Esophagus muscularis mucosa (tissue), 4 donors: ENCODE results near the gene TRPM8. TPM values are rescaled to one million over a fixed set of nuclear protein-coding genes. Genes with fewer than 3 reads are reported as not detected.
"Not testable (repeated sequence)": the region's sequence is repeated elsewhere in the genome, so short reads cannot be mapped to it uniquely, and the experiment has no call there.

Source experiments
- DNase-seq: peaks from one replicate; pipeline ENCODE4 v3.0.0-alpha.2; 2017; ENCODE audit errors: extremely low spot score
- H3K27ac ChIP-seq, 4 donors: fragments of 200-600 bp; sonication (generic); replicated peaks in 1 of 4; 1 replicate in 3 of 4; 2 replicates in 1 of 4; pipeline ENCODE4 v1.5.1; 2016 to 2019; ENCODE audit warnings: mild to moderate bottlenecking in 1 of 4
- H3K27me3 ChIP-seq, 4 donors: fragments of 200-600 bp; sonication (generic); one replicate each; pipeline versions ENCODE4 v1.5.1 to v1.6.0; 2016 to 2019
- H3K36me3 ChIP-seq, 4 donors: fragments of 200-600 bp; sonication (generic); one replicate each; pipeline ENCODE4 v1.5.1; 2016 to 2019
- H3K4me1 ChIP-seq, 4 donors: fragments of 200-600 bp; sonication (generic); one replicate each; pipeline ENCODE4 v1.5.1; 2016 to 2019
- H3K4me3 ChIP-seq, 4 donors: fragments of 200-600 bp; sonication (generic); 1 replicate in 2 of 4; 2 replicates in 2 of 4; pipeline ENCODE4 v1.5.1; 2016 to 2019; ENCODE audit warnings: mild to moderate bottlenecking in 4 of 4, moderate library complexity in 1 of 4
- H3K9me3 ChIP-seq, 4 donors: fragments of 200-600 bp; sonication (generic); 1 replicate in 3 of 4; 2 replicates in 1 of 4; pipeline ENCODE4 v1.5.1; 2016 to 2019
- EP300 ChIP-seq: sonication (generic); formaldehyde crosslinking; IDR thresholded peaks from one replicate; pipeline ENCODE4 v1.6.1; 2017; ENCODE audit warnings: antibody characterized with exemption
- POLR2A ChIP-seq: fragments of 450-650 bp; IDR thresholded peaks from one replicate; pipeline ENCODE4 v1.6.1; 2017; ENCODE audit warnings: antibody characterized with exemption, moderate library complexity, mild to moderate bottlenecking, low read depth
- POLR2AphosphoS5 ChIP-seq, 2 donors: sonication (generic); formaldehyde crosslinking; IDR thresholded peaks; one replicate each; pipeline ENCODE4 v1.6.1; 2017; ENCODE audit warnings: antibody characterized with exemption in 2 of 2
- WGBS: methylation state at CpG from one replicate; pipeline ENCODE4 v1.1.5; 2018; 5-methylcytosine and 5-hydroxymethylcytosine counted together
- intact Hi-C: fragments of 100-400 bp; cut with DNase I; formaldehyde crosslinking; loops from one replicate; pipeline ENCODE4 v1.15.1; 2023
- total RNA-seq, 4 donors: library from RNA; depleted of rRNA; stranded (reverse); fragments of >200 nt; gene quantifications; one replicate each; pipeline versions ENCODE4 v1.1.0 to v1.2.1, GENCODE V29; 2016
- TF ChIP-seq, protein P1 (sequence below), 3 experiments: fragments of 200-600 bp in 2 of 3; fragments of 450-650 bp in 1 of 3; sonication (generic) in 2 of 3; IDR thresholded peaks; one replicate each; pipeline ENCODE4 v1.5.1; 2017 to 2019; ENCODE audit warnings: antibody characterized with exemption in 3 of 3, mild to moderate bottlenecking in 2 of 3, moderate library complexity in 1 of 3

TRPM8 gene
- not detected for total RNA-seq

GRCh38 chr2:233917116-233917515, at the start of gene TRPM8:
Gene TRPM8 (plus strand): TSS chr2:233917373. CDS start chr2:233926538, 9,165 bp downstream.
- no peak for TF ChIP-seq POLR2A
- Histone ChIP-seq H3K36me3 (no peaks in the 10 kb centered on the region), H3K9me3 (no peaks in the 10 kb centered on the region), H3K27me3 (peaks cover 0 to 45% (median 0%) of the 10 kb centered on the region in 4 donors), H3K27ac (no peak within 1 kb of the TSS), H3K4me3 (no peak within 1 kb of the TSS), H3K4me1 (no peaks in the 10 kb centered on the region)
- DNase-seq = no peak
- 37% methylated on average over 5 of the region's 5 CpGs for WGBS
- intact Hi-C loops = no loop called here

DNA sequence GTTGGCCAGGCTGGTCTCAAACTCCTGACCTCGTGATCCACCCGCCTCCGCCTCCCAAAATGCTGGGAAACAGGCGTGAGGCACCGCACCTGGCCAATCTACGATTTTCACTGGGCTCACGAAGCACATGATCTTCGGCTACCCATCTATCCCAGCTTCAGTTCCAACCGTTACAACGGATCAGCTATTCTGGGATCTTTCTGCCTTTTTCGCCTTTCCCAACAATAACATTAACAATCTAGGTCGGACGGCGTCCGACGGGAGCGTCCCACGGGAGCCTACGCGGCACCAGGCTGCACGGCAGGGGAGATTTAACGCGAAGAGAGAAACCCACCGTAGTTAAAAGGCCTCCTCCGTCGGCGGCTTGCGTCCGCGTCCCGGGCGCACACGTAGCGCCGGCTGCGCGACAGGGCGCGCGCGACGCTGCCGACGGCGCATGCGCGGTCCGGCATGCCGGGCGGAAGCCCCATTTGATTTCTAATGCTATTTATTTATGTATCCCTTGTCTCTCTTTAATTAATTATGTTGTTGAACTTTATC, 49.1 kb upstream of the TRPM8 start, which contains the start of gene MSL3B:
MSL3B (minus strand) TSS at position 394 of the 540 bp plus-strand sequence.
- peaks cover 0 to 12% (median 2%) of the 10 kb centered on the region in 4 donors for H3K27me3 ChIP-seq
- H3K27ac ChIP-seq = peak within 1 kb of the TSS in 3 of 4 donors; percentile 34 to 70 (median 69)
- DNase-seq = no peak
- peaks cover 0 to 6% (median 2%) of the 10 kb centered on the region in 4 donors for H3K9me3 ChIP-seq
- peak within 1 kb of the TSS; percentile 52 to 60 (median 55) for H3K4me3 ChIP-seq
- no peaks in the 10 kb centered on the region for H3K4me1 ChIP-seq
- H3K36me3 ChIP-seq = no peaks in the 10 kb centered on the region
- WGBS = 4% methylated on average over 41 of the region's 50 CpGs
- intact Hi-C loops = no loop called here
- TF ChIP-seq EP300 (no peak), POLR2AphosphoS5 (IDR thresholded peaks at IDR 0.05) (peak; percentile 26 to 38)
- TF ChIP-seq, protein P1, sequence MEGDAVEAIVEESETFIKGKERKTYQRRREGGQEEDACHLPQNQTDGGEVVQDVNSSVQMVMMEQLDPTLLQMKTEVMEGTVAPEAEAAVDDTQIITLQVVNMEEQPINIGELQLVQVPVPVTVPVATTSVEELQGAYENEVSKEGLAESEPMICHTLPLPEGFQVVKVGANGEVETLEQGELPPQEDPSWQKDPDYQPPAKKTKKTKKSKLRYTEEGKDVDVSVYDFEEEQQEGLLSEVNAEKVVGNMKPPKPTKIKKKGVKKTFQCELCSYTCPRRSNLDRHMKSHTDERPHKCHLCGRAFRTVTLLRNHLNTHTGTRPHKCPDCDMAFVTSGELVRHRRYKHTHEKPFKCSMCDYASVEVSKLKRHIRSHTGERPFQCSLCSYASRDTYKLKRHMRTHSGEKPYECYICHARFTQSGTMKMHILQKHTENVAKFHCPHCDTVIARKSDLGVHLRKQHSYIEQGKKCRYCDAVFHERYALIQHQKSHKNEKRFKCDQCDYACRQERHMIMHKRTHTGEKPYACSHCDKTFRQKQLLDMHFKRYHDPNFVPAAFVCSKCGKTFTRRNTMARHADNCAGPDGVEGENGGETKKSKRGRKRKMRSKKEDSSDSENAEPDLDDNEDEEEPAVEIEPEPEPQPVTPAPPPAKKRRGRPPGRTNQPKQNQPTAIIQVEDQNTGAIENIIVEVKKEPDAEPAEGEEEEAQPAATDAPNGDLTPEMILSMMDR (IDR thresholded peaks at IDR 0.05) = no peak

DNA sequence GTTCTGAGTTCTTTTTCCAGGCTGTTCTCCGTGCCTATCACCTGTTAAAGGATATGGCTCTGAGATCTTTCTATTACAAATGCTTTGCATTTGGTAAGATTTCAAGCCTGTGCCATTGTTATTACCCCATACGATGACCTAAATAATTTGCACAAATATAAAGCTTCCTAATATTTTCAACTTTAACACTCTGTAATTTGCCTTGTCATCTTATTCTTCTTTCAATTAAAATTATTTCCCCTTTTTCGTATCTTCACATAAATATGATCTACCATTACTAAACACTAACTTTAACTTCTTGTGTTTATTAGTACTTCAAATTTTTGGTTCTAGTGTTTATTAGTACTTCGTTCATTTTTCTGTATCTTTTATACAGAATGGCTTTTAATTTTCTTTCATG, 45.7 kb upstream of the TRPM8 start:
- Histone ChIP-seq H3K4me3 (no peak overlapping the region), H3K27ac (no peak overlapping the region), H3K9me3 (peaks cover 0 to 13% (median 2%) of the 10 kb centered on the region in 4 donors), H3K36me3 (no peaks in the 10 kb centered on the region), H3K4me1 (no peaks in the 10 kb centered on the region), H3K27me3 (peaks cover 0 to 26% (median 2%) of the 10 kb centered on the region in 4 donors)
- 61% methylated on average over 4 of the region's 4 CpGs for WGBS
- intact Hi-C loops = no loop called here
- TF ChIP-seq POLR2A = no peak
- no peak for TF ChIP-seq EP300
- TF ChIP-seq, protein P1 (IDR thresholded peaks at IDR 0.05) = no peak
- no peak for TF ChIP-seq POLR2AphosphoS5 (IDR thresholded peaks at IDR 0.05)
- DNase-seq = no peak

DNA sequence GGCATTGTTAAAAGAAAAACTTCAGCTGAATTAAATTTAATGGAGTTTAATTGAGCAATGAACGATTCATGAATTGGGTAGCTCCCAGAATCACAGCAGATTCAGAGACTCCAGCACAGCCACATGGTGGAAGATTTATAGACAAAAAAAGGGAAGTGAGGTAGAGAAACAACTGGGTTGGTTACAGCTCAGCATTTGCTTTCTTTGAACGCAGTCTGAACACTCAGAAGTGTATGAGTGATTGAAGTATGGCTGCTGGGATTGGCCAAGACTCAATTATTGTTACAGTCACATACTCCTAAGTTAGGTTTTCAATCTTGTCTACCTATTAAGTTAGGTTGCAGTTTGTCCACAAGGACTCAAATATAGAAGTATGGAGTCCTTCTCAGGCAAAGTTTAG, 45.0 kb upstream of the TRPM8 start:
- H3K36me3 ChIP-seq, DNase-seq, H3K27ac ChIP-seq, H3K4me1 ChIP-seq, intact Hi-C loops, H3K4me3 ChIP-seq: not testable (repeated sequence)
- WGBS = 40% methylated on average over 2 of the region's 2 CpGs
- Histone ChIP-seq H3K9me3 (peaks cover 0 to 20% (median 4%) of the 10 kb centered on the region in 4 donors), H3K27me3 (peaks cover 0 to 26% (median 2%) of the 10 kb centered on the region in 4 donors)

DNA sequence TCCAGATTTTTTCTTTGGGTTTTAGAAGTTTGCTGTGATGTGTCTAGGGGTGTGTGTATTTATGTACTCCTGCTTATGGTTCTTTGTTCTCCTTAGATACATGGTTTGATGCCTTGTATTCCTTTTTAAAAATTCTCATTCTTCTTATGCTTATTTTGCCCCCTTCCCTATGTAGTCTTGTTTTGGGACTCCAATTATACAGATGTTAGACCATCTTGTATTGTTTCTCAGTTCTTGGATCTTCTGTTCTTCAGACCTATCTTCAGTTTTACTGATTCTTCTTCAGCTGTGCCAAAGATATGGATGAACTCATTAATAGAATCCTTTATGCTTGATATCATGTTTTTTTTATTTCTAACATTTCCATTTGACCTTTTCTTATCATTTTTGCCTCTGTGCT, 34.8 kb upstream of the TRPM8 start:
- Histone ChIP-seq H3K4me3 (no peak overlapping the region), H3K36me3 (no peaks in the 10 kb centered on the region), H3K27ac (no peak overlapping the region), H3K27me3 (peaks cover 0 to 8% (median 0%) of the 10 kb centered on the region in 4 donors), H3K9me3 (peaks cover 0 to 19% (median 16%) of the 10 kb centered on the region in 4 donors), H3K4me1 (no peaks in the 10 kb centered on the region)
- no peak for DNase-seq
- intact Hi-C loops = no loop called here
- TF ChIP-seq, protein P1 (IDR thresholded peaks at IDR 0.05) = no peak
- TF ChIP-seq POLR2A (no peak), POLR2AphosphoS5 (IDR thresholded peaks at IDR 0.05) (no peak), EP300 (no peak)

DNA sequence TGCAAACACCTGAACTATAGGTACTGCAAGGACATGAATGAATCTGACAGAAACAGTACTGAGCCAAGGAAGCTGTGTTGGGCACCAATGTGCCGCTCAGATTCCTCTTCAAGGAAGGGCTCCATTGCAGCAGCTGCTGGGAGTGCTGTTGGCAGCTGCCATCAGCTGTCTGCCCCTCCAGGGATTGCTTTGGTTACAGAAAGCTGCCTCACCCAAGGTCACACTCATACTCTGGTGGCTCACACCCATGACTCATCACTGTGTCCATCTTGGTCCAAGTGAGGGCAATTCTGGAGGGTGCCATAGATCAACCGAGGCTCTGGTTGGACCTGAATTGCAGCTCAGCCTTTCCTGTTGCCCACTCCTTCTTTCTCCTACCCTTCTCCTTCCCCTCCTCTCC, 24.4 kb upstream of the TRPM8 start:
- TF ChIP-seq POLR2A (no peak), POLR2AphosphoS5 (IDR thresholded peaks at IDR 0.05) (no peak), EP300 (no peak)
- TF ChIP-seq, protein P1 (IDR thresholded peaks at IDR 0.05) = no peak
- H3K27me3 ChIP-seq = peaks cover 0 to 22% (median 0%) of the 10 kb centered on the region in 4 donors
- no peak overlapping the region for H3K27ac ChIP-seq
- intact Hi-C loops = no loop called here
- no peak overlapping the region for H3K4me3 ChIP-seq
- DNase-seq = no peak
- 92% methylated on average over 2 of the region's 2 CpGs for WGBS
- H3K4me1 ChIP-seq = no peaks in the 10 kb centered on the region
- H3K9me3 ChIP-seq = no peaks in the 10 kb centered on the region
- no peaks in the 10 kb centered on the region for H3K36me3 ChIP-seq

DNA sequence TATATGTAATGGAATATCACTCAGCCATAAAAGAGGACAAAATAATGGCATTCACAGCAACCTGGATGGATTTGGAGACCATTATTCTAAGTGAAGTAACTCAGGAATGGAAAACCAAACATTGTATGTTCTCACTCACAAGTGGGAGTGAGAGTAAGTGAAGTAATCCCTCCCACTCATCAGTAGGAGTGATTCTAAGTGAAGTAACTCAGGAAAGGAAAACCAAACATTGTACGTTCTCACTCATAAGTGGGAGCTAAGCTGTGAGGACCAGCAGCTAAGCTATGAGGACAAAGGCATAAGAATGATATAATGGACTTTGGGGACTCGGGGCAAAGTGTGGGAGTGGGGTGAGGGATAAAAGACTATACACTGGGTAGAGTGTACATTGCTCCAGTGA, 20.9 kb upstream of the TRPM8 start:
- H3K27ac ChIP-seq, H3K4me3 ChIP-seq, H3K36me3 ChIP-seq, H3K9me3 ChIP-seq, H3K27me3 ChIP-seq, DNase-seq, intact Hi-C loops, H3K4me1 ChIP-seq: not testable (repeated sequence)
- 78% methylated on average over 2 of the region's 2 CpGs for WGBS
